ENCODE results near the gene AMPD3.

The AMPD3 gene

DNA sequence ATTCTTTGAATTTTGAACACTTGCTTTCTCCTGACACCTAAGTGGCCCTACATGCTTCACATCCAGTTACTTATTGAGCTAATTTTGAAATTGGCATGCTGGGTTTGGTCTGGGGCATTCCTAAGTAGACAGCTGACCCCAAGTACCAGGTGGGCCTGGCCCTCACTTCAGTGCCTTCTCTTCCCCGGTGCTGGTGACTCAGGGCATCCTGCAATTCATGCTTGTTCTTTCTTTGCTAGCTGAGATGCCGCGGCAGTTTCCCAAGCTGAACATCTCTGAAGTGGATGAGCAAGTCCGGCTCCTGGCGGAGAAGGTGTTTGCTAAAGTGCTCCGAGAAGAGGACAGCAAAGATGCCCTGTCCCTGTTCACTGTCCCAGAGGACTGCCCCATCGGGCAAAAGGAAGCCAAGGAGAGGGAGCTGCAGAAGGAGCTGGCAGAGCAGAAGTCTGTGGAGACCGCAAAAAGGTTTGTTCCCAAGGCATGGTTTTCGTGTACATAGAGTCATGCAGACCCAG, 6.3 kb downstream of the AMPD3 start:
- H3K27ac ChIP-seq: no peak overlapping the region
- TF ChIP-seq, protein P1, sequence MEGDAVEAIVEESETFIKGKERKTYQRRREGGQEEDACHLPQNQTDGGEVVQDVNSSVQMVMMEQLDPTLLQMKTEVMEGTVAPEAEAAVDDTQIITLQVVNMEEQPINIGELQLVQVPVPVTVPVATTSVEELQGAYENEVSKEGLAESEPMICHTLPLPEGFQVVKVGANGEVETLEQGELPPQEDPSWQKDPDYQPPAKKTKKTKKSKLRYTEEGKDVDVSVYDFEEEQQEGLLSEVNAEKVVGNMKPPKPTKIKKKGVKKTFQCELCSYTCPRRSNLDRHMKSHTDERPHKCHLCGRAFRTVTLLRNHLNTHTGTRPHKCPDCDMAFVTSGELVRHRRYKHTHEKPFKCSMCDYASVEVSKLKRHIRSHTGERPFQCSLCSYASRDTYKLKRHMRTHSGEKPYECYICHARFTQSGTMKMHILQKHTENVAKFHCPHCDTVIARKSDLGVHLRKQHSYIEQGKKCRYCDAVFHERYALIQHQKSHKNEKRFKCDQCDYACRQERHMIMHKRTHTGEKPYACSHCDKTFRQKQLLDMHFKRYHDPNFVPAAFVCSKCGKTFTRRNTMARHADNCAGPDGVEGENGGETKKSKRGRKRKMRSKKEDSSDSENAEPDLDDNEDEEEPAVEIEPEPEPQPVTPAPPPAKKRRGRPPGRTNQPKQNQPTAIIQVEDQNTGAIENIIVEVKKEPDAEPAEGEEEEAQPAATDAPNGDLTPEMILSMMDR (IDR thresholded peaks at IDR 0.05): no peak
- no peak overlapping the region for H3K4me3 ChIP-seq
- no peak for DNase-seq (ENCODE audit: low spot score)

DNA sequence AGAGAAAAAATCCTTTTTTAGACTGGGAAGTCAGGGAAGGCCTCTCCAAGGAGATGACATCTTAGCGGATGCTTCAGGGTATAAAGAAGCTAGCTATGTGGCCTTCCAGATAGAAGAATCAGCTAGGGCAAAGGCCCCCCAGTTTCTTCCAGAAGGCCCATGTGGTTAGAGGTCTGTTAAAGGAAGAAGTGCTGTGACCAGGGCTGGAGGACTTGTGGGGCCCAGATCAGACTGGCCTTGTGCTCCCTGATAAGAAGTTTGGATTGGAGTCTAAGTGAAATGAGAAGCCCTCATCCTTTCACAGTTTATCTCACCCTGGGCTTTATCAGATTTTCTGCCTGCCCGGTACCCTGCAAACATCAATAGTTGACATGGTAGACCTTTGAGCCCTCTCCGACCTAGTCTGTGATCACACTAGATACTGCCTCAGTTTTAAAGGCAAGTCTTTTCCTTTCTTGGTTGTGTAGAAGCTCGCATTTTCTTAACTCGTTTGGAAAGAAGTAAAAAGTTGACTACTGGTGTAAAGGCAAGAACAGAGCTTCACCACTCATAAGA, 7.8 kb downstream of the AMPD3 start:
- no peak overlapping the region for H3K4me3 ChIP-seq
- DNase-seq (ENCODE audit: low spot score): no peak
- no peak overlapping the region for H3K27ac ChIP-seq
- TF ChIP-seq, protein P1 (IDR thresholded peaks at IDR 0.05): no peak

DNA sequence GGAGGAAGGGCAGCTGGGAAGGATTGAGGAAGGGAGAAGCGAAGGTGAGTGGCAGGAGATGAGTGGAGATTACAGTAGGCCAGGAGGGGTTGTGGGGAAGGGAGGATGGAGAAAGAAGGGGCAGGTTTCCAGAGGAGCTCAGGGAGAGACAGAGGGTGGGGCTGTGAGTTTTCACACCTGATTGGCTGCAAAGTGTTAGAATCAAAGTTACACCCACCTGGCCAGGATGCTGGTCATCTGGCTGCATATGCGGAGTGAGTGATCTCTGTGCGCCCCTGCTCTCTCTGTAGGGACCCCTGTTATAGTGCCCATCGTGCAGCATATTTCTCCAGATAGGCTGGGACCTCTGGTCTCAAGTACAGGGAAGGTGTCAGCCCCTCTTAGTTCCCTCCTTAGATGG, 18.3 kb downstream of the AMPD3 start:
- no peak overlapping the region for H3K4me3 ChIP-seq
- no peak for DNase-seq (ENCODE audit: low spot score)
- TF ChIP-seq, protein P1 (IDR thresholded peaks at IDR 0.05): no peak
- H3K27ac ChIP-seq: no peak overlapping the region

DNA sequence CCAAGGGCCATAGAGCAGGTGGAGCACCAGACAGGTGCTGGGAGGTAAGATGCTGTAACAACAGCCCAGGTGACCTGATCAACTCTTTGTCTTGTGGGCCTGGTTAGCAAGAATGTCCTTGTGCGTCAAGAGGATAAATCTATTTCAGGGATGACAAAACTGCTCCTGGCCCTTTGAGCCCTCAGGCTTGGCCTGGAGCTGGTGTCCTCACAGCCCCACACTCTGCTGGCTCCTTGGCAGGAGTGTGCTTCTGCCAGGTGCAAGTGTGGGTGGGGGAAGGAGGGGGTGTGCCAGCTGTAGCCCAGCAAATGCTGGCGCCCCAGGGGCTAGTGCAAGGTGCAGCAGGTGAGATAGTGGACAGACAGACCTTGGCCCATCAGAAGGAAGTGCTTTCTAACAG, 19.5 kb downstream of the AMPD3 start:
- TF ChIP-seq, protein P1 (IDR thresholded peaks at IDR 0.05): no peak
- no peak overlapping the region for H3K4me3 ChIP-seq
- DNase-seq (ENCODE audit: low spot score): no peak
- H3K27ac ChIP-seq: no peak overlapping the region

DNA sequence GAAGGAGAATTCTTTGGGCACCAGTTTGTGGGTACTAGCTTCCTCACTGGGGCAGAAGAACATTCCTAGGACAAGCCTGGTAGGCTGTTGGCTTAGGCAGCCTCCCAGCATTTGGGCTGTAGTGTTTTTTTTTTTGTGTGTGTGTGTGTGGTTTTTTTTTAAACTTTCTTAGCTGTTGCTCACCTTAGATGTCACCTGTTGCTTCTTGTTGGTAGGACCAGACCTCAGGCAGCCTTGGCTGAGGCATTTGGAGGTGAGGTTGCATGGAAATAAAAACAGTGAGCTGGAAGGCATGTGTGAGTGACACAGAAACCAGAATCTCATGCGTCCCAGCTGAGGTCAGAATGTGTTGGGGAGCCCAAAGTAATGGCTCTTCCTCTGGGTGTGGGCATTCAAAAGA, 21.3 kb downstream of the AMPD3 start:
- H3K27ac ChIP-seq: no peak overlapping the region

DNA sequence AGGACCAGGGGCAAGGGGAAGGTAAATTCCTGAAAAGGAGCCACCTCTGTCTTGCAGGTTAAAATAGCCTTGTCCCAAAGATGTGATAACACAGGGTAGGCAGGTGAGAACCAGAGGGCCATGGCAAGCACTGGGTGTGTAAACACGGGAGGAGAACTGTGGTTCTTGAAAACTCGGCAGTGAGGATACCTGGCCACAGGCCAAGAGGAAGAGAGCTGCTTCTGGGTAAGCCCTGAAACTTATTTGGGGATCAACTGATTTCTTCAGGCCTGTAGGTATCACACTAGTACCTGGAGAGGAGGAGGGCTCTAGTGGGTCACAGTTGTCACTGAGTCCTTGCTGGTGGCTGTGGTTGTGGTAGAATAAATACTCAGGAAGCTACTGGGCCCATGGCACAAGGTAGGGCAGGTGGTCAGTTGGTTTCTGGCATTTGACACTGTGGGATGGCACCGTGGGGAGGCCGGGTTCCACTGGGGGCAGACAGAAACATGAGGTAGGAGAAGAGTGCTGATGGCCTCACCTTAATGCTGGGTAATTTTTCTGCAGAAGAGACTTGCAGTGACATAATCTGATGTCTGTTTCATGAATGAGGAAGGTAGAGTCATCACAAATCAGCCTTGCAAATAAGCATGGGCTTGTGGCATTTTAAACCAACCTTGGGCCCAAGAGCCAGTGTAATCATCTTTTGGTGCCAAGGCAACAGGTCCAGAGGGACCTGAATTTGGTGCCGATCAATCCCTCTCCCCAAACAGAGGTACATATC, 22.0 kb downstream of the AMPD3 start:
- TF ChIP-seq, protein P1 (IDR thresholded peaks at IDR 0.05): no peak
- H3K4me3 ChIP-seq: no peak overlapping the region
- no peak for DNase-seq (ENCODE audit: low spot score)
- H3K27ac ChIP-seq: no peak overlapping the region

More for the DNA sequence above, 21.3 kb downstream of the AMPD3 start:
- H3K4me3 ChIP-seq: no peak overlapping the region
- no peak for DNase-seq (ENCODE audit: low spot score)
- TF ChIP-seq, protein P1 (IDR thresholded peaks at IDR 0.05): no peak

DNA sequence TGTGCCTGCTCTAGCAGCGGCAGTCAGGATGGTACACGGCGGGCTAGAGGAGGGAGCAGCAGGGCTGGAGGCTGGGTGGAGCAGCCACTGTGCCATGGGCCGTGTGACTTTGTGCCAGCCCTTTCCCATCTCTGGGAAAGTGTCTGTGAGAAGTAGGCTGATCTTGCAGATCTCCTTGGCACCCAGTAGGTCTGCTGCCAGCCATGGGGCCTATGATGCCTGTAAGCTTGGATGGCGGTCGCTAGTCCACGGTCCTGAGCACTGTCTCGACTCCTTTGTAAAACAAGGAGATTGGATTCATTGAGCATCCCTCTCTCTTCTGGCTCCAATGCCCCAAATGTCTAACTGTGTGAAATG, 22.6 kb downstream of the AMPD3 start:
- Histone ChIP-seq H3K4me3 (no peak overlapping the region), H3K27ac (no peak overlapping the region)
- TF ChIP-seq, protein P1 (IDR thresholded peaks at IDR 0.05): no peak
- no peak for DNase-seq (ENCODE audit: low spot score)
